ENCODE data around the gene GALP. TPM values are rescaled to one million over a fixed set of nuclear protein-coding genes. Genes with fewer than 3 reads are reported as not detected.

Gene GALP
- total and polyA plus RNA-seq, 2 donors (not counting 1 experiment from before 2014, with no cell fraction given): not detected

DNA sequence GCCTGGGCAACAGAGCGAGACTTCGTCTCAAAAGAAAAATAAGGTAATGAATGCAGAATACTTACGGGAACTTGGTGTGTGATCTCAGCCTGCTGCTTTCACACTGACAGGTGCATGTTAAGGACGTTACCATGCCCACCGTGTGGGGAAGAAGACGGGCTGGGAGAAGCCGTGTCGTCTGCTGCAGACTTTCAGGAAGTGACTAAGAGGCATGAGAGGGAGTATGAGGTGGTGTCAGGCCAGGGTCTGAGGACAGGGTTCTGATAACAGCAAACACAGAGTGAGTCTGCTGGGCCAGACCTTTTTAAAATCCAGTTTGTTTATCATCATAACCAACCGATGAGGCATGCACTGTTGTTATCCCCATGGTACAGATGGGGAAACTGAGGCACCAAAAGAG is 13.6 kb upstream of the GALP start:
- no peaks in the 10 kb centered on the region for H3K4me1 ChIP-seq (ENCODE audit: control insufficient read depth in 2 of 2, insufficient read depth in 2 of 2, low read length in 2 of 2)
- no peak overlapping the region for H3K4me2 ChIP-seq (replicated peaks; ENCODE audit: low read depth, low read length, poor library complexity, severe bottlenecking)
- ChIA-PET POLR2A (no interaction called here), CTCF (interaction anchor here (1.0 kb wide), 1 partner anchor 171 kb away, joined by 3 read pairs; no protein-coding TSS in a partner anchor)
- no peak overlapping the region for H2AFZ ChIP-seq (ENCODE audit: insufficient read depth, low read depth, low read length, poor library complexity, severe bottlenecking)
- H3K79me2 ChIP-seq (ENCODE audit: control insufficient read depth, insufficient read depth, low read length): no peaks in the 10 kb centered on the region
- Mint-ChIP-seq H3K4me3 (no peak overlapping the region), H3K27ac (no peak overlapping the region), H3K27me3 (peaks cover 6% of the 10 kb centered on the region), H3K9me3 (ENCODE audit: insufficient read depth) (no peaks in the 10 kb centered on the region), H3K4me1 (peaks cover 2% of the 10 kb centered on the region)
- H3K9me3 ChIP-seq (ENCODE audit: control extremely low read depth in 1 of 3, control insufficient read depth in 2 of 3, insufficient read depth in 1 of 3, low read length in 2 of 3): no peaks in the 10 kb centered on the region
- TF ChIP-seq, protein P1, sequence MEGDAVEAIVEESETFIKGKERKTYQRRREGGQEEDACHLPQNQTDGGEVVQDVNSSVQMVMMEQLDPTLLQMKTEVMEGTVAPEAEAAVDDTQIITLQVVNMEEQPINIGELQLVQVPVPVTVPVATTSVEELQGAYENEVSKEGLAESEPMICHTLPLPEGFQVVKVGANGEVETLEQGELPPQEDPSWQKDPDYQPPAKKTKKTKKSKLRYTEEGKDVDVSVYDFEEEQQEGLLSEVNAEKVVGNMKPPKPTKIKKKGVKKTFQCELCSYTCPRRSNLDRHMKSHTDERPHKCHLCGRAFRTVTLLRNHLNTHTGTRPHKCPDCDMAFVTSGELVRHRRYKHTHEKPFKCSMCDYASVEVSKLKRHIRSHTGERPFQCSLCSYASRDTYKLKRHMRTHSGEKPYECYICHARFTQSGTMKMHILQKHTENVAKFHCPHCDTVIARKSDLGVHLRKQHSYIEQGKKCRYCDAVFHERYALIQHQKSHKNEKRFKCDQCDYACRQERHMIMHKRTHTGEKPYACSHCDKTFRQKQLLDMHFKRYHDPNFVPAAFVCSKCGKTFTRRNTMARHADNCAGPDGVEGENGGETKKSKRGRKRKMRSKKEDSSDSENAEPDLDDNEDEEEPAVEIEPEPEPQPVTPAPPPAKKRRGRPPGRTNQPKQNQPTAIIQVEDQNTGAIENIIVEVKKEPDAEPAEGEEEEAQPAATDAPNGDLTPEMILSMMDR (IDR thresholded peaks at IDR 0.05): no peak
- no peak for TF ChIP-seq EZH2 (IDR thresholded peaks at IDR 0.05; ENCODE audit: borderline replicate concordance, insufficient read depth, low read depth, low read length, poor library complexity, severe bottlenecking)
- H3K9ac ChIP-seq (ENCODE audit: low read length): no peak overlapping the region
- no peaks in the 10 kb centered on the region for H4K20me1 ChIP-seq (ENCODE audit: control insufficient read depth, insufficient read depth, low read length, poor library complexity, severe bottlenecking)
- intact Hi-C loops (cut with micrococcal nuclease): no loop called here
- WGBS (ENCODE audit: insufficient coverage): 22% methylated on average over 9 of the region's 9 CpGs
- DNase-seq (no peak), ATAC-seq (ENCODE audit: low read depth) (no peak)
- peaks cover 0 to 14% of the 10 kb centered on the region in 2 experiments for H3K36me3 ChIP-seq (replicated peaks in 1 of 2; ENCODE audit: control extremely low read depth in 1 of 2, control insufficient read depth in 1 of 2, extremely low read depth in 1 of 2, insufficient read depth in 2 of 2, low read length in 1 of 2)
- no peak overlapping the region for H3K27ac ChIP-seq (ENCODE audit: low read length in 2 of 2)
- H3K27me3 ChIP-seq (replicated peaks in 1 of 4; ENCODE audit: control extremely low read depth in 1 of 4, control insufficient read depth in 3 of 4, insufficient read depth in 4 of 4, low read length in 3 of 4): no peaks in the 10 kb centered on the region
- no peak overlapping the region for H3K4me3 ChIP-seq (ENCODE audit: control extremely low read depth in 1 of 5, extremely low read depth in 1 of 5, insufficient read depth in 1 of 5, low read depth in 2 of 5, low read length in 4 of 5)

DNA sequence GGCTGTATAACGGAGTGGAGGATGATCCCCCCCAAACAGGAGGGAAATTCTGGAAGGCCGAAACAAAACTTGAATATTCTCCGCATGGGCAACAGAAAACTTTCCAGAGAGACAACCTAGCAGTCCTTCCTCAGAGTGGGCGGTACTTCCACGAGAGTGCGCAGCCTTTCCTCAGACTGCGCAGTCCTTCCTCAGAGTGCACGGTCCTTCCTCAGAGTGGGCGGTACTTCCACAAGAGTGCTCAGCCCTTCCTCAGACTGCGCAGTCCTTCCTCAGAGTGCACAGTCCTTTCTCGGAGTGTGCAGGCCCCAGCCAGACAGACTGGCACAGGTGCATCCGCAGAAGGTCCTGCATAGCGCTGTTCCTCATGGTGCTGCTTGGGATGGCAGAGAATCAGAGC is 12.7 kb upstream of the GALP start:
- no peak for DNase-seq
- no peak overlapping the region for H3K9ac ChIP-seq (ENCODE audit: low read length)
- H2AFZ ChIP-seq (ENCODE audit: insufficient read depth, low read depth, low read length, poor library complexity, severe bottlenecking): no peak overlapping the region
- H3K36me3 ChIP-seq (replicated peaks in 1 of 2; ENCODE audit: control extremely low read depth in 1 of 2, control insufficient read depth in 1 of 2, extremely low read depth in 1 of 2, insufficient read depth in 2 of 2, low read length in 1 of 2): peaks cover 0 to 11% of the 10 kb centered on the region in 2 experiments
- Mint-ChIP-seq H3K9me3 (ENCODE audit: insufficient read depth) (no peaks in the 10 kb centered on the region), H3K27ac (no peak overlapping the region), H3K27me3 (peaks cover 6% of the 10 kb centered on the region), H3K4me3 (no peak overlapping the region), H3K4me1 (peaks cover 2% of the 10 kb centered on the region)
- 90% methylated on average over 13 of the region's 13 CpGs for WGBS (ENCODE audit: insufficient coverage)
- H3K79me2 ChIP-seq (ENCODE audit: control insufficient read depth, insufficient read depth, low read length): no peaks in the 10 kb centered on the region
- H3K4me3 ChIP-seq (ENCODE audit: control extremely low read depth in 1 of 5, extremely low read depth in 1 of 5, insufficient read depth in 1 of 5, low read depth in 2 of 5, low read length in 4 of 5): no peak overlapping the region
- ChIA-PET CTCF (interaction anchor here (1.5 kb wide), 1 partner anchor 97 kb away, joined by 3 read pairs; no protein-coding TSS in a partner anchor), POLR2A (no interaction called here)
- H3K4me1 ChIP-seq (ENCODE audit: control insufficient read depth in 2 of 2, insufficient read depth in 2 of 2, low read length in 2 of 2): no peaks in the 10 kb centered on the region
- no peak overlapping the region for H3K27ac ChIP-seq (ENCODE audit: low read length in 2 of 2)
- intact Hi-C loops (cut with micrococcal nuclease): no loop called here
- no peak overlapping the region for H3K4me2 ChIP-seq (replicated peaks; ENCODE audit: low read depth, low read length, poor library complexity, severe bottlenecking)
- H3K9me3 ChIP-seq (ENCODE audit: control extremely low read depth in 1 of 3, control insufficient read depth in 2 of 3, insufficient read depth in 1 of 3, low read length in 2 of 3): no peaks in the 10 kb centered on the region
- no peaks in the 10 kb centered on the region for H3K27me3 ChIP-seq (replicated peaks in 1 of 4; ENCODE audit: control extremely low read depth in 1 of 4, control insufficient read depth in 3 of 4, insufficient read depth in 4 of 4, low read length in 3 of 4)
- TF ChIP-seq, protein P1 (IDR thresholded peaks at IDR 0.05): no peak
- TF ChIP-seq EZH2 (IDR thresholded peaks at IDR 0.05; ENCODE audit: borderline replicate concordance, insufficient read depth, low read depth, low read length, poor library complexity, severe bottlenecking): no peak
- ATAC-seq (ENCODE audit: low read depth): no peak
- no peaks in the 10 kb centered on the region for H4K20me1 ChIP-seq (ENCODE audit: control insufficient read depth, insufficient read depth, low read length, poor library complexity, severe bottlenecking)
